SK-N-MC (cell line): ENCODE measurements around the gene DNAAF1.

ENCODE experiments used
- DNase-seq: peaks from one replicate; pipeline ENCODE4 v3.0.0-alpha.2; 2011; ENCODE audit warnings: low read depth, low spot score
- H3K27ac ChIP-seq: fragments of 200-600 bp; sonication (generic); 2 replicates; pipeline ENCODE4 v1.5.1; 2016; ENCODE audit warnings: mixed run types
- H3K36me3 ChIP-seq: fragments of 200-600 bp; sonication (generic); 2 replicates; pipeline ENCODE4 v1.6.1; 2017; ENCODE audit warnings: antibody characterized with exemption, low read length, mixed read lengths; ENCODE audit not compliant: insufficient read depth
- H3K4me3 ChIP-seq: fragments of 200-600 bp; sonication (generic); 2 replicates; pipeline ENCODE4 v1.5.1; 2016
- H3K9ac ChIP-seq: fragments of 200-600 bp; sonication (generic); 2 replicates; pipeline ENCODE4 v1.8.0; 2017; ENCODE audit warnings: mixed run types, mixed read lengths; ENCODE audit not compliant: insufficient read length
- H3K9me3 ChIP-seq: fragments of 200-600 bp; sonication (generic); 2 replicates; pipeline ENCODE4 v1.6.1; 2017; ENCODE audit warnings: low read depth, mild to moderate bottlenecking, antibody characterized with exemption, low read length, moderate library complexity, mixed read lengths
- EZH2 ChIP-seq: fragments of 200-600 bp; sonication (generic); IDR thresholded peaks from one replicate; pipeline ENCODE4 v1.6.1; 2017; ENCODE audit warnings: antibody characterized with exemption
- FOXP2 ChIP-seq: optimal IDR thresholded peaks from 2 replicates; pipeline ENCODE3; 2011; ENCODE audit warnings: mild to moderate bottlenecking, moderate library complexity; ENCODE audit not compliant: insufficient read depth; ENCODE audit errors: extremely low read length, control extremely low read depth
- POLR2AphosphoS5 ChIP-seq: IDR thresholded peaks from 2 replicates; pipeline ENCODE4 v1.6.1; 2012; ENCODE audit warnings: mild to moderate bottlenecking, low read depth, low read length, borderline replicate concordance

The DNAAF1 gene

DNA sequence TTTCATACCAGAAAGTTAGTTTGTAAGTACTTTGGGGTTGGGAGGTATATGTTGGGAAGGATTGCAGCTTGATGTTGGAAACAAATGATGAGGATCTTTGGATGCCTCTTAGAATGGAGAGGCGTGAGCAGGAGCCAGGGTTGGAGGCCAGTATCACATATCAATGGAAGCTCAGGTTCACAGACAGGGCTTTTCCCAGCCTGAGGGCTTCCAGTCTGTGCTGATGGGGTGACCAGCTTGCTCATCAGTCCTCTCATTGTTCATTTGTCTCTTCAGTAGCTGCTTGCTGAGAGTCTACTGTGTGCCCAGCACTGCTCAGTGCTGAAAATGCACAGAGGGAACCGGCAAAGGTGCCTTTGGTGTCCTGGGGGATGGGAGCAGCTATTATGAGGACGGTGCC lies 5.8 kb downstream of the DNAAF1 start:
- Histone ChIP-seq H3K27ac (no peak overlapping the region), H3K9ac (no peak overlapping the region), H3K36me3 (no peaks in the 10 kb centered on the region), H3K9me3 (no peaks in the 10 kb centered on the region), H3K4me3 (no peak overlapping the region)
- DNase-seq = no peak
- TF ChIP-seq POLR2AphosphoS5 (no peak), FOXP2 (no peak), EZH2 (no peak)

DNA sequence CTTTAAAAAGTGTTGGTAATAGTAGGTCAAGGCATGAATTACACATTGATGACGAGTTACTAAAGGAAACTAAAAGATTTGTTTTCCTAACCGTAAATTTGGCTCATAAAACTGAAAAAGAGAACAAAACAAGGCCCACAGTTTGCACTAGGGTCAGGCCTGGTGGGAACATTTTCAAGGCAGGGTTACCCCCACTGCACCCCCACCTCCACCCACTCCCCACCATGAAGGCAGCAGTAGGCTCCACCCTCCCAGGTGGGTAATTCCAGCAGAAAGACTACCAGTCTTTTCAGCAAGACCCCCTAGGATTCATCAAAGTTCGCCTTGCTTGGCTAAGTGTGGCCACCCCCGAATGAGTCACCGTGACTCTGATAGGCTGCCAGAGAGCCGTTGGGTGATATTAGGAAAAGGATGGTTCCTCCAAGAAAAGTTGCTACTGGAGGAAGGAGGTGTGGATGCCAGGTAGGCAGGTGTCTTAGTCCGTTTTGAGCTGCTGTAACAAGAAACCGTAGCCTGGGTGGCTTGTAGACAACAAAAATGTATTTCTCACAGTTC lies 8.6 kb downstream of the DNAAF1 start:
- Histone ChIP-seq H3K36me3 (no peaks in the 10 kb centered on the region), H3K27ac (no peak overlapping the region), H3K9ac (no peak overlapping the region), H3K4me3 (no peak overlapping the region), H3K9me3 (no peaks in the 10 kb centered on the region)
- TF ChIP-seq FOXP2 (no peak), POLR2AphosphoS5 (no peak), EZH2 (no peak)
- DNase-seq = no peak

DNA sequence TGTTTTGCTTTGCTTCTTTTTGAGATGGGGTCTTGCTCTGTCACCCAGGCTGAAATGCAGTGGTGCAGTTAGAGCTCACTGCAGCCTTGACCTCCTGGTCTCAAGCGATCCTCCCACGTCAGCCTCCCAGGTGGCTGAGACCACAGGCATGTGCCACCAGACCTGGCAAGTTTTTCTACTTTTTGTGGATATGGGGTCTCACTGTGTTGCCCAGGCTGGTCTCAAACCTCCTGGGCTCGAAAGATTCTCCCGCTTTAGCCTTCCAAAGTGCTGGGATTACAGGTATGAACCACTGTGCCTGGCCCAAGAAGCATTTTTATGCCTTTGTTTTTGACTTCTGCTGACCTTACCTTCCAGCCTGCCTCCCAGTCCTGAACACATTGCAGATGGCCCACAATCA lies 10.1 kb downstream of the DNAAF1 start:
- no peaks in the 10 kb centered on the region for H3K9me3 ChIP-seq
- no peak overlapping the region for H3K4me3 ChIP-seq
- no peaks in the 10 kb centered on the region for H3K36me3 ChIP-seq
- no peak overlapping the region for H3K9ac ChIP-seq
- no peak overlapping the region for H3K27ac ChIP-seq
- DNase-seq = no peak
- TF ChIP-seq EZH2 (no peak), POLR2AphosphoS5 (no peak), FOXP2 (no peak)

DNA sequence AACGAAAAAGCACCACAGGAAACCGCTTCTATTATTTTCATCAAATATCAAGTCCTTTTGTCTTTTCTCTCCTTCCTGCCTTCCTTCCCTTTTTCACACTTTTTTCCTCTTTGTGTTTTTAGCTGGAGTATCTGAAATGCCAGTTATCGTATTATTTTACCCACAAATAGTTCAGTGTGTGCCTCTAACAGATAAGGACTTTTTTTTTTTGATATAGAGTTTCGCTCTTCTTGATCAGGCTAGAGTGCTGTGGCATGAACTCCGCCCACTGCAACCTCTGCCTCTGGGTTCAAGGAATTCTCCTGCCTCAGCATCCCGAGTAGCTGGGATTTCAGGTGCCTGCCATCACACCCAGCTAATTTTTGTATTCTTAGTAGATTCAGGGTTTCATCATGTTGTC lies 10.7 kb downstream of the DNAAF1 start:
- Histone ChIP-seq H3K27ac (no peak overlapping the region), H3K9ac (no peak overlapping the region), H3K36me3 (no peaks in the 10 kb centered on the region), H3K9me3 (no peaks in the 10 kb centered on the region), H3K4me3 (no peak overlapping the region)
- no peak for DNase-seq
- TF ChIP-seq FOXP2 (no peak), POLR2AphosphoS5 (no peak), EZH2 (no peak)

DNA sequence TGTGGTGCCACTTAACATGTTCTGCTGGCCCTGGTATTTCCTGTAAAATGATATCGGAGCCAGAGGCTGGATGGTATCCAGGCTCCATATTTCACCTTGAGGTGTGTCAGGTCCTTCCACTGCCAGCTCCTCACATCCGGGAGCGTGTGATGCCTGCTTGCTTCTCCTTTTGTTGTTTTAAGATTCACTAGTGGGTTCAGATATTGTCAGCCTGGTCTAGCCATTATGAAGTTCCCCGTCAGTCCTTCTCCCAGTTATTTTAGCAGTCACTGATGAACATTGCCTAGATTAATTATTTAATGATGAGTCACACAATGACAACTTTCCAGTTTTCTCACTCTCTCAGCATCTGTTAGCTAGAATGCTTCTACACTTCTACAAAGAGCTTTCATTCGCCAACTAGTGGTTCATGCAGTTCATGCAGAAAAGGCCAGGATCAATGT lies 11.3 kb downstream of the DNAAF1 start:
- H3K9ac ChIP-seq = no peak overlapping the region

DNA sequence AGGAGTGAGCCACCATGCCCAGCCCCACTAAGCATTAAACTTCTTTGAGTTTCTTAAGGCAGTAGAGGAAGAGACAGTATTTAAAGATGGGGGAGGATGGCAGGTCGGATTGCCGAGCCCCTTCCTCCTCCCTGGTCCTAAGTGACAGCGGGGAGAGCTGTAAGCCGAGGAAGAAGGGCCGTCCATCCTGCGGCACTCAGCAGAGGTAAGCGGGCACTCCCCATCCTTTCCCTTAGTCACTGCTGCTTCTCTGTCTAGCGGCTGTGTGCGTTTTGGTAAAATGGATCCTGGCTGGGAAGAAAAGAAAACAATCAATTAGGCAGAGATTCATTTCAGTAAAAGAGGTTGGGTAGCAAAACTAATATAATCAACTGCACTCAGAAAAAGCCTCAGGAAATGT lies 13.9 kb downstream of the DNAAF1 start:
- no peak overlapping the region for H3K4me3 ChIP-seq
- H3K27ac ChIP-seq = no peak overlapping the region
- no peak for DNase-seq
- no peak for TF ChIP-seq FOXP2
- no peak for TF ChIP-seq POLR2AphosphoS5
- TF ChIP-seq EZH2 = no peak
- no peaks in the 10 kb centered on the region for H3K36me3 ChIP-seq
- H3K9ac ChIP-seq = no peak overlapping the region
- no peaks in the 10 kb centered on the region for H3K9me3 ChIP-seq

More for the DNA sequence above, 11.3 kb downstream of the DNAAF1 start:
- Histone ChIP-seq H3K4me3 (no peak overlapping the region), H3K27ac (no peak overlapping the region), H3K9me3 (no peaks in the 10 kb centered on the region), H3K36me3 (no peaks in the 10 kb centered on the region)
- TF ChIP-seq POLR2AphosphoS5 (no peak), FOXP2 (no peak), EZH2 (no peak)
- DNase-seq = no peak

DNA sequence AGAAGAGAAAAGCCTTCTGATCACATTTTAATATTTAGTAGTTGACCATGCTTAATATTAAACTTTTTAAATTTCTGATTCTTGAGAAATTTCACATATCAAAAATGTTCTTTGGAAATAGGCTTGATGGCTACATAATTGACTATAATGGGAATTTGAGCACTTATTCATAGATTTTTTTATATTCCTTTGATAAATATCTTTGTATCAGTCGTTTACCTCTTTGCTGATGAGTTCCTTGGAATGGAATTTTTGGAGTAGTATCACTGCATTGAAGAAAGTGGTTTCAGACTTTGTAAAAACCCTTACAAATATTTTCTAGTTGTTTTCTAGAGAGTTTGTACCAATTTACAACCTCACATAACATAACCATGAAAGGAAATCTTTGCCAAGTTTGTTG lies 14.7 kb downstream of the DNAAF1 start:
- no peaks in the 10 kb centered on the region for H3K36me3 ChIP-seq
- H3K9me3 ChIP-seq = no peaks in the 10 kb centered on the region
- TF ChIP-seq FOXP2 (no peak), EZH2 (no peak), POLR2AphosphoS5 (no peak)
- no peak overlapping the region for H3K9ac ChIP-seq
- no peak for DNase-seq
- no peak overlapping the region for H3K4me3 ChIP-seq
- H3K27ac ChIP-seq = no peak overlapping the region

DNA sequence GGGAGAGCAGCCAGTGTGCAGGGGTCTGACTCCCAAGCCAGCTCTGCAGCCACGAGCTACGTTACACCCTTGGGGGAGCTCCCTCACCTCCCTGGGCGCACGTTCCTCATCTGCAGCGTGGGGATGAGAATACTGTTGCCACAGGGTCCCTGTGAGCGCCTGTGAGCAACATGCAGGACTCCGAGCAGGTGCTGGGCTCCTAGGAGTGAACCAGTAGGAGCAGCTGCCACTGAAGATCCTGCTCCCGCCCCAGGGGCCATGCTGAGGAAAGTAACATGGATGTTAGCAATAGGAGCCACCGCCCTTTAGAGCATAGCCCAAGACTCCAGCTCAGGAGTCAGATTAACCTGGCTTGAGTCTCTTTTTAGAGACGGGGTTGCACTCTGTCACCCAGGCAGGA lies 15.9 kb downstream of the DNAAF1 start:
- DNase-seq = no peak
- TF ChIP-seq POLR2AphosphoS5 (no peak), FOXP2 (no peak), EZH2 (no peak)
- Histone ChIP-seq H3K4me3 (no peak overlapping the region), H3K36me3 (no peaks in the 10 kb centered on the region), H3K27ac (no peak overlapping the region), H3K9me3 (no peaks in the 10 kb centered on the region), H3K9ac (no peak overlapping the region)

DNA sequence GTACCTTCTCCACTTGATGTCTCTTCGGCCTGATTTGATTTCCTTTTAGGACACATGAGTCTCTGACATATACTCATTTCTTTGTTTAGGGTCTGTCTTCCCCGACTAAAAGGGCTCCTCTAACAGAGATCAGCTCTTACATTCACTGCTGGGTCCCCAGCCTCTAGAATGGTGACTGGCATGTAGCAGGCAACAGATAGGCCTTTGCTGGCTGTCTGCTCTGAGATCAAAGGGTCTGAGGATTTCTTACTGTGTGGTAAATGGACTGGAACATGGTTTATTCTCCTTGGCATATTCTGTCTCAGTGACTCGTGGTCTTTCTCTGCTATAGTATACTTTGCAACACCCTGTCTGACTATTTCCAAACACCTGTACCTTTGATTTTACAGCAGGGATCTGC lies 16.7 kb downstream of the DNAAF1 start:
- TF ChIP-seq FOXP2 (no peak), POLR2AphosphoS5 (no peak), EZH2 (no peak)
- no peak for DNase-seq
- H3K9ac ChIP-seq = no peak overlapping the region
- H3K9me3 ChIP-seq = no peaks in the 10 kb centered on the region
- H3K4me3 ChIP-seq = no peak overlapping the region
- no peaks in the 10 kb centered on the region for H3K36me3 ChIP-seq
- H3K27ac ChIP-seq = no peak overlapping the region
